ENCODE data around the gene KCNN4. TPM values are rescaled to one million over a fixed set of nuclear protein-coding genes. Genes with fewer than 3 reads are reported as not detected.

KCNN4 gene
- total RNA-seq, 1 donor from 2014 or later, result not detected

- no peak overlapping the region for H3K4me3 Mint-ChIP-seq
- TF ChIP-seq, protein P1, sequence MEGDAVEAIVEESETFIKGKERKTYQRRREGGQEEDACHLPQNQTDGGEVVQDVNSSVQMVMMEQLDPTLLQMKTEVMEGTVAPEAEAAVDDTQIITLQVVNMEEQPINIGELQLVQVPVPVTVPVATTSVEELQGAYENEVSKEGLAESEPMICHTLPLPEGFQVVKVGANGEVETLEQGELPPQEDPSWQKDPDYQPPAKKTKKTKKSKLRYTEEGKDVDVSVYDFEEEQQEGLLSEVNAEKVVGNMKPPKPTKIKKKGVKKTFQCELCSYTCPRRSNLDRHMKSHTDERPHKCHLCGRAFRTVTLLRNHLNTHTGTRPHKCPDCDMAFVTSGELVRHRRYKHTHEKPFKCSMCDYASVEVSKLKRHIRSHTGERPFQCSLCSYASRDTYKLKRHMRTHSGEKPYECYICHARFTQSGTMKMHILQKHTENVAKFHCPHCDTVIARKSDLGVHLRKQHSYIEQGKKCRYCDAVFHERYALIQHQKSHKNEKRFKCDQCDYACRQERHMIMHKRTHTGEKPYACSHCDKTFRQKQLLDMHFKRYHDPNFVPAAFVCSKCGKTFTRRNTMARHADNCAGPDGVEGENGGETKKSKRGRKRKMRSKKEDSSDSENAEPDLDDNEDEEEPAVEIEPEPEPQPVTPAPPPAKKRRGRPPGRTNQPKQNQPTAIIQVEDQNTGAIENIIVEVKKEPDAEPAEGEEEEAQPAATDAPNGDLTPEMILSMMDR (IDR thresholded peaks at IDR 0.05), result no peak
- TF ChIP-seq EZH2phosphoT487 (IDR thresholded peaks at IDR 0.05) (no peak), EZH2 (IDR thresholded peaks at IDR 0.05) (no peak)
- peaks cover 19% of the 10 kb centered on the region for H3K79me2 ChIP-seq (ENCODE audit: low read depth)
- H3K9me3 Mint-ChIP-seq, result no peaks in the 10 kb centered on the region
- H3K36me3 ChIP-seq, result no peaks in the 10 kb centered on the region
- H3K9me3 ChIP-seq (ENCODE audit: low read depth), result no peaks in the 10 kb centered on the region
- H3K4me3 ChIP-seq, result no peak overlapping the region
- no peak for DNase-seq (ENCODE audit: low spot score)
- peaks cover 43% of the 10 kb centered on the region for H3K36me3 Mint-ChIP-seq
- peaks cover 3% of the 10 kb centered on the region for H3K27me3 Mint-ChIP-seq (ENCODE audit: insufficient read depth, low read depth)
- no peak overlapping the region for H3K27ac Mint-ChIP-seq
- no peak overlapping the region for H3K27ac ChIP-seq
- no peak overlapping the region for H2AFZ ChIP-seq (replicated peaks)
- H3K4me1 ChIP-seq, result no peaks in the 10 kb centered on the region
- peaks cover 5% of the 10 kb centered on the region for H3K4me1 Mint-ChIP-seq
- H3K4me2 ChIP-seq, result no peak overlapping the region
- peaks cover 3% of the 10 kb centered on the region for H3F3A ChIP-seq (ENCODE audit: low read depth)
- peaks cover 6% of the 10 kb centered on the region for H4K20me1 ChIP-seq (ENCODE audit: low read depth)
- peak overlapping the region; percentile 27 for H3K9ac ChIP-seq
- H3K27me3 ChIP-seq, result no peaks in the 10 kb centered on the region
These were observed 32.1 kb downstream of the KCNN4 start for GRCh38 chr19:43748685-43749084.

DNA sequence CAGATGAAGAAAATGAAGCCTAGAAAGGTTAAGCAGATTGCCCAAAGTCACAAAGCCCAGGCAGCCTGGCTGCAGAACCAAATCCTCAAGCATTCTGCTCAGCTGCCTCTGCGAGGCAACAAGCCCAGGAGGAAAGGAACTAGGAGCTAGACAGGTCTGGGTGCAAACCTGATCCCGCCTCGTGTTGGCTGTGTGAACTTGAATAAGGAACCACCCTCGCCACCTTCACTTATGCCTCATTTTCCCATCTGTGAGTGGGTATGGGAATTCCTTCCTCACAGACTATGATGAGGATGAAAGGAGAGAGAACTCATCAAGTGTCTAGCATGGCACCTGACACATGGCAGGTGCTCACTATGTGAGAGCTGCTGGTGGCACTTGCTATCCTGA is 32.6 kb downstream of the KCNN4 start:
- Histone ChIP-seq H3K36me3 (no peaks in the 10 kb centered on the region), H3K4me1 (no peaks in the 10 kb centered on the region), H3K4me2 (no peak overlapping the region), H3K27ac (no peak overlapping the region), H3F3A (ENCODE audit: low read depth) (peaks cover 3% of the 10 kb centered on the region), H3K79me2 (ENCODE audit: low read depth) (peaks cover 14% of the 10 kb centered on the region), H3K9me3 (ENCODE audit: low read depth) (no peaks in the 10 kb centered on the region), H2AFZ (replicated peaks) (no peak overlapping the region), H3K27me3 (no peaks in the 10 kb centered on the region), H3K9ac (peak overlapping the region; percentile 27), H3K4me3 (no peak overlapping the region), H4K20me1 (ENCODE audit: low read depth) (peaks cover 6% of the 10 kb centered on the region)
- H3K27ac Mint-ChIP-seq, result no peak overlapping the region
- TF ChIP-seq EZH2 (IDR thresholded peaks at IDR 0.05) (no peak), EZH2phosphoT487 (IDR thresholded peaks at IDR 0.05) (no peak)
- TF ChIP-seq, protein P1 (IDR thresholded peaks at IDR 0.05), result no peak
- H3K9me3 Mint-ChIP-seq, result no peaks in the 10 kb centered on the region
- peaks cover 4% of the 10 kb centered on the region for H3K4me1 Mint-ChIP-seq
- peaks cover 3% of the 10 kb centered on the region for H3K27me3 Mint-ChIP-seq (ENCODE audit: insufficient read depth, low read depth)
- peaks cover 44% of the 10 kb centered on the region for H3K36me3 Mint-ChIP-seq
- no peak for DNase-seq (ENCODE audit: low spot score)
- H3K4me3 Mint-ChIP-seq, result peak overlapping the region; percentile 27

GRCh38 chr19:43747557-43748204 is 33.1 kb downstream of the KCNN4 start:
- peaks cover 9% of the 10 kb centered on the region for H3K79me2 ChIP-seq (ENCODE audit: low read depth)
- H3K9me3 ChIP-seq (ENCODE audit: low read depth), result no peaks in the 10 kb centered on the region
- H3K9me3 Mint-ChIP-seq, result no peaks in the 10 kb centered on the region
- no peak for TF ChIP-seq EZH2phosphoT487 (IDR thresholded peaks at IDR 0.05)
- TF ChIP-seq, protein P1 (IDR thresholded peaks at IDR 0.05), result no peak
- no peak for TF ChIP-seq EZH2 (IDR thresholded peaks at IDR 0.05)
- peaks cover 3% of the 10 kb centered on the region for H3F3A ChIP-seq (ENCODE audit: low read depth)
- no peak overlapping the region for H3K27ac Mint-ChIP-seq
- H3K36me3 ChIP-seq, result no peaks in the 10 kb centered on the region
- no peaks in the 10 kb centered on the region for H3K27me3 ChIP-seq
- no peak overlapping the region for H3K27ac ChIP-seq
- H3K4me3 ChIP-seq, result no peak overlapping the region
- H3K9ac ChIP-seq, result no peak overlapping the region
- peaks cover 44% of the 10 kb centered on the region for H3K36me3 Mint-ChIP-seq
- peaks cover 3% of the 10 kb centered on the region for H3K27me3 Mint-ChIP-seq (ENCODE audit: insufficient read depth, low read depth)
- H3K4me1 Mint-ChIP-seq, result no peaks in the 10 kb centered on the region
- no peaks in the 10 kb centered on the region for H3K4me1 ChIP-seq
- peaks cover 6% of the 10 kb centered on the region for H4K20me1 ChIP-seq (ENCODE audit: low read depth)
- peak overlapping the region; percentile 27 for H3K4me3 Mint-ChIP-seq
- no peak overlapping the region for H3K4me2 ChIP-seq
- DNase-seq (ENCODE audit: low spot score), result no peak
- H2AFZ ChIP-seq (replicated peaks), result no peak overlapping the region

Measured in neural progenitor cell (in vitro differentiated cells).